ENCODE data around the gene IKZF1. TPM values are rescaled to one million over a fixed set of nuclear protein-coding genes. Genes with fewer than 3 reads are reported as not detected.

Gene IKZF1
- total RNA-seq, 1 experiment from 2014 or later, result 0.57 TPM

GRCh38 chr7:50298811-50299562 lies 5.5 kb upstream of the IKZF1 start:
- Histone ChIP-seq H2AFZ (ENCODE audit: low read depth, low read length, poor library complexity, severe bottlenecking) (no peak overlapping the region), H3K9ac (ENCODE audit: low read length) (no peak overlapping the region), H3K36me3 (ENCODE audit: control insufficient read depth in 1 of 2, insufficient read depth in 2 of 2, low read length in 2 of 2) (no peaks in the 10 kb centered on the region), H3K4me2 (ENCODE audit: low read length) (no peak overlapping the region), H4K20me1 (ENCODE audit: insufficient read depth) (no peaks in the 10 kb centered on the region), H3K9me3 (ENCODE audit: control insufficient read depth in 1 of 2, insufficient read depth in 1 of 2, low read depth in 1 of 2, low read length in 2 of 2) (no peaks in the 10 kb centered on the region), H3K4me1 (ENCODE audit: control insufficient read depth in 1 of 2, insufficient read depth in 2 of 2, low read length in 2 of 2) (no peaks in the 10 kb centered on the region), H3K79me2 (ENCODE audit: insufficient read depth, low read length) (no peaks in the 10 kb centered on the region), H3K9me2 (ENCODE audit: insufficient read depth) (no peaks in the 10 kb centered on the region), H3K4me3 (replicated peaks in 1 of 2; ENCODE audit: low read depth in 1 of 2, low read length in 2 of 2) (no peak overlapping the region), H3K27me3 (ENCODE audit: insufficient read depth, low read length) (peaks cover 15% of the 10 kb centered on the region; the same call in 1 of the 2 replicates), H3K27ac (ENCODE audit: low read depth, low read length) (no peak overlapping the region)
- DNase-seq (ENCODE audit: low read depth, low spot score) (no peak), ATAC-seq (no peak)
- no peak for TF ChIP-seq EZH2 (IDR thresholded peaks at IDR 0.05)
- no peak for TF ChIP-seq JUND (IDR thresholded peaks at IDR 0.05)
- no peak for TF ChIP-seq TCF7L2 (IDR thresholded peaks at IDR 0.05; ENCODE audit: borderline replicate concordance, extremely low read depth, insufficient read depth, insufficient read length)
- TF ChIP-seq CBX3 (IDR thresholded peaks at IDR 0.05; ENCODE audit: low read depth), result no peak
- no peak for TF ChIP-seq SP1 (IDR thresholded peaks at IDR 0.05; ENCODE audit: low read depth)
- no peak for TF ChIP-seq POLR2A (IDR thresholded peaks at IDR 0.05; ENCODE audit: borderline replicate concordance, extremely low read depth, insufficient read depth, insufficient read length)
- TF ChIP-seq SRF (IDR thresholded peaks at IDR 0.05; ENCODE audit: low read depth), result no peak
- no peak for TF ChIP-seq MAX (IDR thresholded peaks at IDR 0.05)
- no peak for TF ChIP-seq EGR1 (IDR thresholded peaks at IDR 0.05; ENCODE audit: low read depth)
- no peak for TF ChIP-seq POLR2AphosphoS5 (IDR thresholded peaks at IDR 0.05; ENCODE audit: low read depth, low read length)
- TF ChIP-seq RAD21 (IDR thresholded peaks at IDR 0.05; ENCODE audit: low read depth), result no peak
- TF ChIP-seq ZBTB33 (IDR thresholded peaks at IDR 0.05; ENCODE audit: extremely low read depth, insufficient replicate concordance, low read length), result no peak
- no peak for TF ChIP-seq ATF3 (IDR thresholded peaks at IDR 0.05)
- POLR2A ChIA-PET, result no interaction called here
- CTCF ChIA-PET, result no interaction called here
- BruUV-seq (replicated peaks), result no TSS peak
- RAD21 ChIA-PET (ENCODE audit: low non-redundant PET in 1 of 2, low total read pairs in 2 of 2, uncharacterized antibody in 2 of 2, unreplicated experiment in 2 of 2), result no interaction called here
- intact Hi-C loops (cut with micrococcal nuclease), result no loop called here
